ENCODE data around the gene P4HTM.

P4HTM gene

DNA sequence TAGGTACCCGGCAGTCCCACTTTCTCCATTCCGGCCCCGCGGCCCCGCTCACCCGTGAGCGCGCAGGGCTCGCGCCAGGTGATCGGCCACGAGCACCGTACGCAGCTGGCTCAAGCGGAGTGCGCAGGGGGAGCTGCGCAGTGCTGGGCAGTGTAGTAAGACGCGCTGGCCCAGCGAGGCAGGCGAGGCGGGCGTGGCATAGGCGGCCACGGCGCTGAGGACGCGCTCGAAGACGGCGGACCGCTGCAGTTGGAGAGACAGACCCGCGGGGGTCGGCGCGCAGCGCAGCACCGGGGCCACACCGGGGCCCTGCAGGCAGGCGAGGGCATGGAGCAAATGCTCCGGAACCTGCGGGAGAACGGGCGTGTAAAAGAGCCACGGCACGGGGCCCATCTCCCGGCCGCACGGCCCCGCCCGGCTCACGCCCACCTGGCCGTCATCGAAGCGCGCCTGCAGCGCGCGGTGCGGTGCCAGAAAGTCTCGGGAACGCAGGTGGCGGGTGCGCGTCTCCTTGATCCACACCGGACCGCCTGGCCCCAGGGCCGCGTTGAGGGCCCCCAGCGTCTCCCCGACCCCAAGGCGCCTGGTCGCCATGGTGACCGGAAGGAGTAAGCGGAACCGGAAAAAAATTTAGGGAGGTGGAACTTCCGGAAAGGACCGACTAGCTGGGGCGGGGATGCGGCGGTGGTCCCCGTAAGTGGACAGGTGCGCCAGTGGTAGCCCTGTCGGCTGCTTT lies 28.1 kb downstream of the P4HTM start, which contains the start of gene DALRD3 (continued):
- TF ChIP-seq ZBTB44 (tag by site-specific recombination; IDR thresholded peaks at IDR 0.05) (no peak), BCL6B (tag by site-specific recombination; IDR thresholded peaks at IDR 0.05) (no peak), ZNF391 (tag by site-specific recombination; IDR thresholded peaks at IDR 0.05; ENCODE audit: borderline replicate concordance, low read depth) (peak; percentile 56; the same call in 1 of the 2 replicates)
- TF ChIP-seq, protein P1, sequence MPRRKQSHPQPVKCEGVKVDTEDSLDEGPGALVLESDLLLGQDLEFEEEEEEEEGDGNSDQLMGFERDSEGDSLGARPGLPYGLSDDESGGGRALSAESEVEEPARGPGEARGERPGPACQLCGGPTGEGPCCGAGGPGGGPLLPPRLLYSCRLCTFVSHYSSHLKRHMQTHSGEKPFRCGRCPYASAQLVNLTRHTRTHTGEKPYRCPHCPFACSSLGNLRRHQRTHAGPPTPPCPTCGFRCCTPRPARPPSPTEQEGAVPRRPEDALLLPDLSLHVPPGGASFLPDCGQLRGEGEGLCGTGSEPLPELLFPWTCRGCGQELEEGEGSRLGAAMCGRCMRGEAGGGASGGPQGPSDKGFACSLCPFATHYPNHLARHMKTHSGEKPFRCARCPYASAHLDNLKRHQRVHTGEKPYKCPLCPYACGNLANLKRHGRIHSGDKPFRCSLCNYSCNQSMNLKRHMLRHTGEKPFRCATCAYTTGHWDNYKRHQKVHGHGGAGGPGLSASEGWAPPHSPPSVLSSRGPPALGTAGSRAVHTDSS (tag by site-specific recombination; IDR thresholded peaks at IDR 0.05) = no peak
- TF ChIP-seq, protein P2, sequence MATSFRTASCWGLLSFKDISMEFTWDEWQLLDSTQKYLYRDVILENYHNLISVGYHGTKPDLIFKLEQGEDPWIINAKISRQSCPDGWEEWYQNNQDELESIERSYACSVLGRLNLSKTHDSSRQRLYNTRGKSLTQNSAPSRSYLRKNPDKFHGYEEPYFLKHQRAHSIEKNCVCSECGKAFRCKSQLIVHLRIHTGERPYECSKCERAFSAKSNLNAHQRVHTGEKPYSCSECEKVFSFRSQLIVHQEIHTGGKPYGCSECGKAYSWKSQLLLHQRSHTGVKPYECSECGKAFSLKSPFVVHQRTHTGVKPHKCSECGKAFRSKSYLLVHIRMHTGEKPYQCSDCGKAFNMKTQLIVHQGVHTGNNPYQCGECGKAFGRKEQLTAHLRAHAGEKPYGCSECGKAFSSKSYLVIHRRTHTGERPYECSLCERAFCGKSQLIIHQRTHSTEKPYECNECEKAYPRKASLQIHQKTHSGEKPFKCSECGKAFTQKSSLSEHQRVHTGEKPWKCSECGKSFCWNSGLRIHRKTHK (tag by site-specific recombination; IDR thresholded peaks at IDR 0.05) = no peak

DNA sequence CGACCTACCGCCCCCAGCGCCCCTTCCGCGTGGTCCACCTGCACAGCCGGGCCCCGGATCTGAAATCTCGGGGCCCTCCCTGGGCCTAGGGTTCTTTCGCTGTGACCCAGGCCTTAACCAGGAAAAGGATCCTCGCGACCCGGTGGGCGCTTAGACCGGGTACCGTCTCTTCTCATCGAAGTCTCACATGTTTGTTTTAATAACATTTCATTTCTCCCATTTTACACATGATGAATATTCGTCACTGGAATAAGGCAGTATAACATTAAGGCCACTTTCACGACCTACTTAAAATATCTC lies 28.6 kb downstream of the P4HTM start:
- peaks cover 0 to 43% of the 10 kb centered on the region in 2 experiments; a peak in 1 of 3 replicates for H3K36me3 ChIP-seq (ENCODE audit: control insufficient read depth in 2 of 2, insufficient read depth in 1 of 2, low read length in 2 of 2)
- CTCF ChIA-PET = interaction anchor here (1.0 kb wide), 1 partner anchor 30 kb away, joined by 5 read pairs; no protein-coding TSS in a partner anchor
- peak overlapping the region; percentile 47; the same call in 1 of the 2 replicates for H3K27ac ChIP-seq (ENCODE audit: extremely low read depth, low read depth, low read length)
- H3K9me3 ChIP-seq (ENCODE audit: control insufficient read depth, insufficient read depth, low read depth, low read length) = no peaks in the 10 kb centered on the region
- POLR2A ChIA-PET = interaction anchor here (0.6 to 10.4 kb wide), 7 partner anchors 10 to 114 kb away, joined by 3 to 141 read pairs (median 5); partner anchors contain the start of genes IMPDH2, P4HTM and WDR6
- no peaks in the 10 kb centered on the region for H3K4me1 ChIP-seq (ENCODE audit: control insufficient read depth, insufficient read depth, low read length)
- peak overlapping the region; percentile 80 for H3K4me3 ChIP-seq (ENCODE audit: low read depth, low read length)
- TF ChIP-seq, protein P3, sequence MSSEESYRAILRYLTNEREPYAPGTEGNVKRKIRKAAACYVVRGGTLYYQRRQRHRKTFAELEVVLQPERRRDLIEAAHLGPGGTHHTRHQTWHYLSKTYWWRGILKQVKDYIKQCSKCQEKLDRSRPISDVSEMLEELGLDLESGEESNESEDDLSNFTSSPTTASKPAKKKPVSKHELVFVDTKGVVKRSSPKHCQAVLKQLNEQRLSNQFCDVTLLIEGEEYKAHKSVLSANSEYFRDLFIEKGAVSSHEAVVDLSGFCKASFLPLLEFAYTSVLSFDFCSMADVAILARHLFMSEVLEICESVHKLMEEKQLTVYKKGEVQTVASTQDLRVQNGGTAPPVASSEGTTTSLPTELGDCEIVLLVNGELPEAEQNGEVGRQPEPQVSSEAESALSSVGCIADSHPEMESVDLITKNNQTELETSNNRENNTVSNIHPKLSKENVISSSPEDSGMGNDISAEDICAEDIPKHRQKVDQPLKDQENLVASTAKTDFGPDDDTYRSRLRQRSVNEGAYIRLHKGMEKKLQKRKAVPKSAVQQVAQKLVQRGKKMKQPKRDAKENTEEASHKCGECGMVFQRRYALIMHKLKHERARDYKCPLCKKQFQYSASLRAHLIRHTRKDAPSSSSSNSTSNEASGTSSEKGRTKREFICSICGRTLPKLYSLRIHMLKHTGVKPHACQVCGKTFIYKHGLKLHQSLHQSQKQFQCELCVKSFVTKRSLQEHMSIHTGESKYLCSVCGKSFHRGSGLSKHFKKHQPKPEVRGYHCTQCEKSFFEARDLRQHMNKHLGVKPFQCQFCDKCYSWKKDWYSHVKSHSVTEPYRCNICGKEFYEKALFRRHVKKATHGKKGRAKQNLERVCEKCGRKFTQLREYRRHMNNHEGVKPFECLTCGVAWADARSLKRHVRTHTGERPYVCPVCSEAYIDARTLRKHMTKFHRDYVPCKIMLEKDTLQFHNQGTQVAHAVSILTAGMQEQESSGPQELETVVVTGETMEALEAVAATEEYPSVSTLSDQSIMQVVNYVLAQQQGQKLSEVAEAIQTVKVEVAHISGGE (tag by site-specific recombination; conservative IDR thresholded peaks at IDR 0.05; ENCODE audit: low read depth) = 0 out of 2 replicates have a peak, but pooled peaks have one; percentile 29
- TF ChIP-seq ZNF398 (tag by site-specific recombination; IDR thresholded peaks at IDR 0.05) = 0 out of 2 replicates have a peak, but pooled peaks have one; percentile 10
- TF ChIP-seq ZNF785 (tag by site-specific recombination; IDR thresholded peaks at IDR 0.05) = no peak
- no peak for TF ChIP-seq ELK4 (IDR thresholded peaks at IDR 0.05; ENCODE audit: borderline replicate concordance, low read depth, low read length)
- TF ChIP-seq YY1 (tag by site-specific recombination; IDR thresholded peaks at IDR 0.05) = no peak
- TF ChIP-seq ZNF169 (tag by site-specific recombination; IDR thresholded peaks at IDR 0.05) = no peak
- TF ChIP-seq, protein P4, sequence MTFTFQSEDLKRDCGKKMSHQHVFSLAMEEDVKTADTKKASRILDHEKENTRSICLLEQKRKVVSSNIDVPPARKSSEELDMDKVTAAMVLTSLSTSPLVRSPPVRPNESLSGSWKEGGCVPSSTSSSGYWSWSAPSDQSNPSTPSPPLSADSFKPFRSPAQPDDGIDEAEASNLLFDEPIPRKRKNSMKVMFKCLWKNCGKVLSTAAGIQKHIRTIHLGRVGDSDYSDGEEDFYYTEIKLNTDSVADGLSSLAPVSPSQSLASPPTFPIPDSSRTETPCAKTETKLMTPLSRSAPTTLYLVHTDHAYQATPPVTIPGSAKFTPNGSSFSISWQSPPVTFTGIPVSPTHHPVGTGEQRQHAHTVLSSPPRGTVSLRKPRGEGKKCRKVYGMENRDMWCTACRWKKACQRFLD (tag by site-specific recombination; IDR thresholded peaks at IDR 0.05) = no peak
- no peak for TF ChIP-seq KLF10 (tag by site-specific recombination; IDR thresholded peaks at IDR 0.05)
- TF ChIP-seq ZNF548 (tag by site-specific recombination; IDR thresholded peaks at IDR 0.05) = no peak
- TF ChIP-seq ZBTB10 (tag by site-specific recombination; IDR thresholded peaks at IDR 0.05) = 0 out of 2 replicates have a peak, but pooled peaks have one; percentile 3
- peak; percentile 13; the same call in 1 of the 2 replicates for TF ChIP-seq ZEB2 (tag by site-specific recombination; IDR thresholded peaks at IDR 0.05)

Data from HEK293 (cell line).